HTERT RPE-1 (cell line): ENCODE measurements around the gene ARL2BP.
"Not testable (repeated sequence)": the region's sequence is repeated elsewhere in the genome, so short reads cannot be mapped to it uniquely, and the experiment has no call there.

Source experiments
- in situ Hi-C: fragments of 300-500 bp; cut with MboI; formaldehyde crosslinking; loops from 4 replicates; pipeline ENCODE4 v1.14.3; 2020; ENCODE audit warnings: low sequenced_read_pairs

ARL2BP gene

GRCh38 chr16:57244767-57245471 is at the start of gene ARL2BP:
ARL2BP (plus strand) TSS chr16:57245259; CDS start chr16:57245368, 109 bp downstream.
- in situ Hi-C loops, result no loop called here

GRCh38 chr16:57196286-57196685 is 48.8 kb upstream of the ARL2BP start:
- in situ Hi-C loops, result no loop called here

- in situ Hi-C loops, result no loop called here
Measured at GRCh38 chr16:57196753-57197152, 48.3 kb upstream of the ARL2BP start.

- in situ Hi-C loops, result not testable (repeated sequence)
Measured at GRCh38 chr16:57200321-57200720, 44.7 kb upstream of the ARL2BP start.

GRCh38 chr16:57200926-57201325 is 44.1 kb upstream of the ARL2BP start:
- in situ Hi-C loops, result not testable (repeated sequence)

GRCh38 chr16:57202095-57202886 is 42.8 kb upstream of the ARL2BP start:
- in situ Hi-C loops, result no loop called here

- in situ Hi-C loops, result no loop called here
Measured at GRCh38 chr16:57203451-57203850, 41.6 kb upstream of the ARL2BP start.

GRCh38 chr16:57204675-57205074 is 40.4 kb upstream of the ARL2BP start:
- in situ Hi-C loops, result no loop called here

GRCh38 chr16:57208926-57209325 is 36.1 kb upstream of the ARL2BP start:
- in situ Hi-C loops, result no loop called here

- in situ Hi-C loops, result no loop called here
Measured at GRCh38 chr16:57209780-57210179, 35.3 kb upstream of the ARL2BP start.

GRCh38 chr16:57213462-57213861 is 31.6 kb upstream of the ARL2BP start:
- in situ Hi-C loops, result no loop called here

GRCh38 chr16:57216968-57217367 is 28.1 kb upstream of the ARL2BP start:
- in situ Hi-C loops, result no loop called here

- in situ Hi-C loops, result no loop called here
Measured at GRCh38 chr16:57223057-57223456, 22.0 kb upstream of the ARL2BP start.

- in situ Hi-C loops, result no loop called here
Measured at GRCh38 chr16:57224651-57225335, 20.3 kb upstream of the ARL2BP start.

- in situ Hi-C loops, result no loop called here
Measured at GRCh38 chr16:57225978-57226377, 19.1 kb upstream of the ARL2BP start.

GRCh38 chr16:57226701-57227621 is 18.1 kb upstream of the ARL2BP start:
- in situ Hi-C loops, result no loop called here

- in situ Hi-C loops, result no loop called here
Measured at GRCh38 chr16:57229079-57229478, 16.0 kb upstream of the ARL2BP start.

GRCh38 chr16:57231821-57232350 is 13.2 kb upstream of the ARL2BP start:
- in situ Hi-C loops, result no loop called here

GRCh38 chr16:57233944-57234706 is 10.9 kb upstream of the ARL2BP start:
- in situ Hi-C loops, result no loop called here

GRCh38 chr16:57234707-57235092 is 10.4 kb upstream of the ARL2BP start:
- in situ Hi-C loops, result no loop called here
